NCI-H1048 (cell line): Measurements from ENCODE around the gene KRTAP5-7.
"Not testable (repeated sequence)": the region's sequence is repeated elsewhere in the genome, so short reads cannot be mapped to it uniquely, and the experiment has no call there.

ENCODE experiments used
- DNase-seq: peaks from one replicate; lab custom pipeline; 2025; lab: John Stamatoyannopoulos, UW

KRTAP5-7 gene

DNA sequence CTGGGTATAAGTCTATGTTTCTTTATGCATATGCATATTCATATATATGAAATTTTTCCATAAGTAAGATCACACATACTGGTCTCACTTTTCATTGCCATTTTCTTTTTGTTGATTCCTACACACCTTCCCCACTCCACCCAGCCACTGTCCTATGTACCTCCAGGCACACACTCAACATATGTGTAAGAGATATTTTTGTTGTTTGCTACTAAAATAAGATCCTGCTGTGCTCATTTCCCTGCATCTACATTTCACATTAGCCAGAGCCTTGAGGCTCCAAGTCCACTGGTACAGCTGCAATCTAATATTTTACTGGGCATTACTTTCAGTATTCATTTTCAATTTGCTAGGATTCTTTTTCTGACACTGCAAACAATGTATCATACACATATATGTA, 30.2 kb downstream of the KRTAP5-7 start:
- no peak for DNase-seq

DNA sequence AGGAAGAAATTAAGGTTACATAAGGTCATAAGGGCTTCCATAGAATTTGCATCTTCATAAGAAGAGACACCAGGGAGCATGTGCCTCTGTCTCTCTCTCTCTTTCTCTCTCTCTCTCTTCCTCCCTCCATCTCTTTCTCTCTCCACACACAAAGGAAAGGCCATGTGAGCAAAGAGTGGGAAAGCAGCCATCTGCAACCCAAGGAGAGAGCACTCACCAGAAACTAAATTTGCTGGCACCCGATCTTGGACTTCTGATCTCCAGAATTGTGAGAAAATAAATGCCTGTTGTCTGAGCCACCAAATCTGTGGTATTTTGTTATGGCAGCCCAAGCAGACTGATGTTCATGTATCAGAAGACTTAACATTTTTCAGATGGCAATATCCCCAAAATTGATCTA, 31.9 kb downstream of the KRTAP5-7 start:
- DNase-seq: no peak

DNA sequence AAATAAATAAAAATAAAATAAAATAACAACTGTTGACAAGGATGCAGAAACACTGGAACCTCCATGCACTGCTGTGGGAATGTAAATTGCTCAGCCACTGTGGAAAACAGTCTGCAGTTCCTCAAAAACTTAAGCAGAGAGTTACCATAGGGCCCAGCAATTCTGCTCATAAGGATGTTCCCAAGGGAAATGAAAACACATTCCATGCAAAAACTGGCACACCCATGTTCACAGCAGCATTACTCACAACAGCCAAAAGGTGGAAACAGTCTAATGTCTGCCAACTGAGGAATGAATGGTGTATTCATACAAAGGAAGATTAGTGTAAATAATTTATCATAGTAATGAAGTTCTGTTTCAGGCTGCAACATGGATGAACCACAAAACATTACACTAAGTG, 35.1 kb downstream of the KRTAP5-7 start:
- DNase-seq: no peak

DNA sequence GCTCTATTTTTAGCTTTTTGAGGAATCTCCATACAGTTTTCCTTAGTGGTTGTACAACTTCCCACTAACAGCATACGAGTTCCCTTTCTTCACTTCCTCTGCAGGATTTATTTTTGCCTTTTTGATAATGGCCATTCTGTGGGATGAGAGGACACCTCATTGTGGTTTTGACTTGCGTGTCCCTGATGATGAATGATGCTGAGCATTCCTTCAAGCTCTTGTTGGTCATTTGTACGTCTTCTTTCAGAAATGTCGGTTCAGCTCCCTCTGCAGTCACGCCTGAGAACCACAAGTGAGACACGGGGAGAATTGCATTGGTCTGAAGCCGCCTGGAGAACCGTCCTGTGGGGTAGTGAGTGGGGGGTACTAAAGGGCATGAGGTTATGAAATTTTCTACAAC, 36.3 kb downstream of the KRTAP5-7 start:
- DNase-seq: no peak

DNA sequence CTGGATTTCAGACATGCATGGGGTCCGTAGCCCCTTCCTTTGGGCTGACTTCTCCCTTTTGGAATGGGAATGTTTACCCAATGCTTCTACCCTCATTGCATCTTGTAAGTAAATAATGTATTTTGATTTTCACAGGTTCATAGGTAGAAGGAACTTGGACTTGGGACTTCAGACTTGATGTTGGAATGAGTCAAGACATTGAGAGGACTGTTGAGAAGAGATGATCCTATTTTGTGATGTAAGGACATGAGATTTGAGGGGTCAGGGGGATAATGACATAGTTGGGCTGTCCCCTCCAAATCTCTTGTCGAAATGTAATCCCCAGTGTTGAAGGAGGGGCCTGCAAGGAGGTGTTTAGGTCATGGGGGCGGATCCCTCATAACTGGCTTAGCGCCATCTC, 37.4 kb downstream of the KRTAP5-7 start:
- DNase-seq: no peak

DNA sequence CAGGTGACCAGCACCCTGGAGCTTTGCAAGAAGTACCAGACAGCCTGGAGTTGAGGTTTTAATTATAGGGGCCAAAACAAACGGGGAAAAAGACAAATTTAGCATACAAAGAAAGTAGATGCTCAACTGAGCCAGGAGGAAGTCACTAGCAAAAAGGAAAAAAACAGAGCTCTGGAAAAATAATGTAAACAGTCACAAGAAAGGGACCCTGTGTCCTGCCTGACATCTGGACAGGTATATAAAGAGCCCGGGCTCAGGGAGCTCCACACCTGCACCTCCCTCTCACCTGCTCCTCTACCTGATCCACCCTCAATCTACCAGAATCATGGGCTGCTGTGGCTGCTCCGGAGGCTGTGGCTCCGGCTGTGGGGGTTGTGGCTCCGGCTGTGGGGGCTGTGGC, 38.2 kb downstream of the KRTAP5-7 start, which contains the start of gene KRTAP5-10:
TSS of gene KRTAP5-10 (plus strand) at position 301 of the 400 bp plus-strand sequence. CDS start at position 326, 25 bp downstream.
- DNase-seq: no peak

DNA sequence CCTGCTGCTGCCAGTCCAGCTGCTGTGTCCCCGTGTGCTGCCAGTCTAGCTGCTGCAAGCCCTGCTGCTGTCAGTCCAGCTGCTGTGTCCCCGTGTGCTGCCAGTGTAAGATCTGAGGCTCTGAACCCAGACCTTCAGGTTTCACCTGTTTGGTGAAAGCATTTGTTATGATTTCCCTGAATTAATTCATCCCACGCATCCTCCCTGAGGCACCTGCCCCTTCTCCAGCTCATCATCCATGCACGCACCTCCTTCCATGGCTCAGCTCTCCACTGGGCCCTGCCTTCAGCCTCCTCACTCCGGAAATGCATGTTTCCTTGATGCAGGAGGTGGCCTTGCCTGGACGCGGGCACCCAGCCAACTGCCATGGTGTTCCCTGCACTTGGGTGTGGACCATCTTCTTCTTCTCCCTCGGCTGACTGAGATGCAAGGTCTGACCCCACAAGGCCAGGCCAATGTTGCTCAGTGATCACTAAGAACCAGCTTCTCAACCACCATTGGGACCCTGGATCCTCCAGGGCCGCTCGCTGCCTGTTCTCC, 39.1 kb downstream of the KRTAP5-7 start:
- DNase-seq: no peak

DNA sequence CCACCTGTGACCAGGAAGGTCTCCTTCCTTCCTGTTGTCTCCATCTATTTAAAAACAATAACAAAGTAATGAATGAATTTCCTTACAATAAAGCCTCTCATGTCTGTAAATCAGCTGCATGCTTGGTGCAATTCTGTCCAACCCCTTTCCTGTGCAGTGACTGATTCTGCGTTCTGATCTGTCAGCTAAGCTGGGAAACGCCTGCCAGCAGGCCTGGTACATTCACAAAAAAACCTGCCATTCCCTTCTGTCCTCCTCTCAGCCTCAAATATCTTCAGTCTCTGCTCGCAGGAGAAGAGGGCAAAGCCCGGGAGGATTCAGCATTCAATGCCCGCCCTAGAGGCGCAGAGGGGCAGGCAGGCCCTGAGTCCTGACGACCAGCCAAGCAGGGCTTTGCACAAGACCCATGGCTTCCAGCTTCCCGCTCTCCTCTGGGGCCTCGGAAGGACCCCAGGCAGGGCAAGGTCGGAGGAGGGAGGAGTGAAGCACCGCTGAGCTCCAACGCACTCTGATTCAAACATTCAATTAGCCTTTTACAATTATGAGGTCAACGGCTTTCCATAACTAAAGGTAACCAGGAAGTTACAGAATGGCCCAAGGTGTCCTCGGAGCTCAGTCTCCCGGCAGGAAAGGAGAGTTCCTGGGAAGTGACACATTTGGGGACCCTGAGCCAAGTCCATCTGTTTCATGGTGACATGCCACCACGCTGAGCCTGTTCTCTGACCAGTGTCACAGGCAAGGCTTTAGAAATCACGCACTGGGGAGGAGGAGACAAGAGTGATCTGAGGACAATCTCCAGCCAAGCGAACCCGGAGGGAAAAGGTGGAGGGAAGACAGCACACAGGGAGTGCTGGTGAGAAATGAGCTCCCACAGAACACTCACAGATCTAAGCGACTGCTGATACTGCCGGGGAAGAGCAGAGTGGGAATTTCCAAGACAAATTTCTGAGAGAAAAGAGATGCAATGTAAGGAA, 39.8 kb downstream of the KRTAP5-7 start:
- not testable (repeated sequence) for DNase-seq

DNA sequence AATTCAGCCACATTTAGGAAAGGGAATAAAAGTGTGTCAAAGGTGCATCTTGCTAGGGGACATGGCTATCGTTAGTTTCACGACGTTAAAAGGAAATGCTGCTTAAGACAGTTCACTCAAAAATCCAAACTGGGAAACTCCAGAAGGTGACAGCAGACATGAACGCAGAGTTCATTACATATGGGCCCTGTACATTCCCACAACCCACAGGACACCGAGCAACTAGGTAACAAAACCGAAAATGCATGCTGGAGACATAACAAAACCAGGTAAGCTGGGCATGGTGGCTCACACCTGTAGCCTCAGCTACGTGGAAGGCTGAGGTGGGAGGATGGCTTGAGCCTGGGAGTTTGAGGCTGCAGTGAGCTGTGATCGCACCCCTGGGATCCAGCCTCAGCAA, 40.6 kb downstream of the KRTAP5-7 start:
- not testable (repeated sequence) for DNase-seq

DNA sequence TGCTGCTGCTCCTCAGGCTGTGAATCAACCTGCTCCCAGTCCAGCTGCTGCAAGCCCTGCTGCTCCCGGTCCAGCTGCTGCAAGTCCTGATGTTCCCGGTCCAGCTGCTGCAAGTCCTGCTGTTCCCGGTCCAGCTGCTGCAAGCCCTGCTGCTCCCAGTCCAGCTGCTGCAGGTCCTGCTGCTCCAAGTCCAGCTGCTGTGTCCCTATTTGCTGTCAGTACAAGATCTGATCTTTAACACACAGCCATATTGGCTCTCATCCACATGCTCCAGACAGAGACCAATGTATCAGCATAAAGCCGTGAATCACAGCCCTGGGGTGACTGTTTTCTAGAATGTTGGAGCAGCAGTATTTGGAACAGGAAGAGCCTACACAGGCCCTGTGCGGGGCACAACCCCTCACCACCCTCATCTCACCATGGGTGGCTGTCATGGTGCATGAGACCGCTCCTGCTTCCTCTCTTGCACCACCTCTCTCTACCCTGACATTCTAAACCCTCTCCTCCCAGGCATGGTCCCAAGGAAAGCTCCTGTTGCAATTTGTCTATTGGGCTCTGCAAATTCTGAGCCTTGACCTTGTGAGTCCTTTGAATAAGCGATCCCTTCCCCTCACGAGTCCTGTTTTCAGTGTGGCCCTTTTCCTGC, 41.8 kb downstream of the KRTAP5-7 start:
- no peak for DNase-seq

DNA sequence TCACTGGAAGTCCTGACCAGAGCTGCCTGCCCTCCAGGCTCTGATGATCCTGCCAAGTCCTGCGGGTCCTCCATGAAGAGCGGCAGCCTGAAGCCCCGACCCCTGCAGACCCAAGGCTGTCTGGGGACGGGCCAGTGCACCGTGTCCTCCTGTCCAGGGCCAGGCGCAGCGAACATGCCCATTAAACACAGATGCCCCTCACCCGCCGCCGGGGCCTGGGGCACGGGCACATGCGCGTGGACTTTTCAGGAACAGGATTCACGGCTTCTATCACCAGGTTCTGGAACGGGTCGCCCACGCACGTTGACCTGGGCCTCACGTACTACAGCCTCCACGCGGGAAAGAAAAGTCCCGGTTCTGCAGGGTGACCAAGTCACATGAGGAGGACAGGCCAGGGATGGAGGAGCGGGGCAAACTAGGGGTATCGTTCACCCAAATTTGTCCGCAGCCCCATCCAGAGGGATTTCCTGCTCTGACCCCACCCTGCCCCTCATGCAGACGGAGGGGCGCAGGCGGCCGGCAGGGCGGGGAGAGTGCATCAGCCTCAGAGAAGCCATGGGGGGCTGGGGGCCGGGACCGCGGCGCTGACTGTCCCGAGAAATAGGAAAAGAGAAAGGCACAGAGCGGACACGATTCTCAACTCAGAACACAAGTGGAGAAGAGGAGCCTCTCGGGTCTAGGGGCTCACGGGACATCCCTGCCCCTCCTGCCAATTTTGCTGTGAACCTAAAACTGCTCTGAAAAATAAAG, 44.2 kb downstream of the KRTAP5-7 start:
- DNase-seq: not testable (repeated sequence)

DNA sequence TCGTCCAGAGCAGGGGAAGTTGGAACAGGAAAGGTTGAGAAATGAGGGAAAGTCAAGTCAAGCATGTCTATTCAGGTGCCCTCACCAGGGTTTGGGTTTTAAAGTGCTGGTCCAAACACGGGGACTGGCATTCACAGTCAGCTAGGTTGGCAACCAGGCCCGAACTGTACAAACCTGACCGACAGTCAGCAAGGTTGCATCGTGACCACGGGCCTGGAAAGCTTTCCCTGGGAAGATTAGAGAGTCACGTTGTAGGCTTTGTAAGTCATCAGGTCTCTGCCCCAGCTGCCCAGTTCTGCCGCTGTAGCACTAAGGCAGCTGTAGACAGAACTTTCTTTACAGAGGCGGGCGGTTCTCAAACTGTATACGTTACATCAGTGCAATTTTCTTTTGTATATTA, 45.7 kb downstream of the KRTAP5-7 start:
- DNase-seq: no peak

DNA sequence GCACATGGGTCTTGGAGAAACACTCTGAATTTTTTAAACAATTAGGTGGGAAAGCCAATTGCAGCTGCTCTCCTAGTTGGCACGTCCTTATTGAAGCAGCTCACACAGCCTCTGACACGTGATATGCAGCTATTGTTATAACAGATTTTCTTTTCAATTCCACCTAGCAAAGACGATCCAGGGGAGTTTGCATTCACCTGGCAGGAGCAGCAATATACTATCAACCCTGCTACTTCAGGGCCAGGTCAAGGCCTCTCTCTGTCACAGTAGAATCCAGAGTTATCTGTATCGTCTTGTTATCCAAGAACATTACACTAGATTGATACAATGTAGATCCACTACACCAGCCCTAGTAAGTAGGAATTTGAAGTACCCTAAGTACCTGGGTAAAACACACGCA, 47.4 kb downstream of the KRTAP5-7 start:
- DNase-seq: no peak

DNA sequence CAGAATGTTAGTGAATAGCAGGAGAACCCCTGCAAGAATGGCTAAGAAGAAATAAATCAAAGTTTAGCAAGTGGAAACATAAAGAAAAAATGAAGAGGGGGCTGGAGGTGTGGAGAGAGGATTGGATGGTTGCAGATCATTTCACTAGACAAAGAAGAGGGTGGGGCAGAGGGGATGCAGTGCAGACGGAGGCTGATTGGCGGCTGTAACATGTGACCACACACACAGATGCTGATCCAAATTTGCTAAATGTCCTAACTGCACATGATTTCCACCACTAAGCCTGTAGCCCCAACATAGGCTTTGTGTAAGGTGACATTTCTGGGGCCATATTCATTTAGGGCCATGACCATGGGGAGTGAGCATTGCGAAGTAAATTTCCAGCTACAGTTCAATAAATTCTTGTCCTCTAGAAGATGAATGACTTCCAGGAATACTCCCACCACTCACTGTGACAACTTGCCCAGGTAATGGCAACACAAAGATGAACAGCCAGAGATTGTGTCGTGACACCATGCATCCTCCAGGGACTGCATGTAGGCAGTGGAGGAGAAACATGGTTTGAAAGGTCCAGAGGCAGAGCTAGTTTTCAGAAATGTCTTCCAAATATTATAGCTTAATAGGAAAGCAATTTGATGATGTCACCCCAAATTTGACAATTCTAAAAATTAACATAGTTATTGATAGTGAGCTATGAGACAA, 48.8 kb downstream of the KRTAP5-7 start:
- no peak for DNase-seq

DNA sequence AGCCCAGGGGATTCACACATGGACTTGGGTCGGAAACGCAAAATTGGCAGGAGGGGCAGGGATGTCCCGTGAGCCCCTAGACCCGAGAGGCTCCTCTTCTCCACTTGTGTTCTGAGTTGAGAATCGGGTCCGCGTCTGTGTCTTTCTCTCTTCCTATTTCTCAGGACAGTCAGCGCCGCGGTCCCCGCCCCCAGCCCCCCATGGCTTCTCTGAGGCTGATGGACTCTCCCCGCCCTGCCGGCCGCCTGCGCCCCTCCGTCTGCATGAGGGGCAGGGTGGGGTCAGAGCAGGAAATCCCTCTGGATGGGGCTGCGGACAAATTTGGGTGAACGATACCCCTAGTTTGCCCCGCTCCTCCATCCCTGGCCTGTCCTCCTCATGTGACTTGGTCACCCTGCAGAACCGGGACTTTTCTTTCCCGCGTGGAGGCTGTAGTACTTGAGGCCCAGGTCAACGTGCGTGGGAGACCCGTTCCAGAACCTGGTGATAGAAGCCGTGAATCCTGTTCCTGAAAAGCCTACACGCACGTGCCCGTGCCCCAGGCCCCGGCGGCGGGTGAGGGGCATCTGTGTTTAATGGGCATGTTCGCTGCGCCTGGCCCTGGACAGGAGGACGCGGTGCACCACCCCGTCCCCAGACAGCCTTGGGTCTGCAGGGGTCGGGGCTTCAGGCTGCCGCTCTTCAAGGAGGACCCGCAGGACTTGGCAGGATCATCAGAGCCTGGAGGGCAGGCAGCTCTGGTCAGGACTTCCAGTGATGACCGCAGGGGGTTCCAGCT, 49.8 kb downstream of the KRTAP5-7 start:
- DNase-seq: not testable (repeated sequence)

DNA sequence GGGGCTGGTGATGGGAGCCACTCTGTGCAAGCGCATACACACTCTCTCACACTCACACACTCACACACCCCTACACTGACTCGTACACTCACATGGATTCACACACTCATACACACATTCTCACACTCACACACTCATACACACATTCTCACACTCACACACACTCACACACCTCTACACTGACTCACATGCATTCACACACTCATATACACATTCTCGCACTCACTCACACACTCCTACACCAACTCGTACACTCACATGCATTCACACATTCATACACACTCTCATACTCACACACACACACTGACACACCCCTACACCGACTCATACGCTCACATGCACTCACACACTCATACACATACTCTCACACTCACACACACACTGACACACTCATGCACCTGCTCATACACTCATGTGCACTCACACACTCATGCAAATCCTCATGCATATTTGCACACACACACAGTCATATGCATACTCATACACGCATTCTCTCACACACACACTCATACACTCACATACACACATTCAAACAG, 50.5 kb downstream of the KRTAP5-7 start:
- no peak for DNase-seq
